GM21423 (cell line): Measurements from ENCODE around the gene RBCK1.
"Not testable (repeated sequence)": the region's sequence is repeated elsewhere in the genome, so short reads cannot be mapped to it uniquely, and the experiment has no call there.

Experiments
- ATAC-seq: cut with Tn5 transposase; IDR thresholded peaks from one replicate; pipeline ENCODE4 v1.9.1; 2021; ENCODE audit warnings: mild to moderate bottlenecking, moderate library complexity; ENCODE audit not compliant: unreplicated experiment

The RBCK1 gene

GRCh38 chr20:375265-375889, 32.7 kb upstream of the RBCK1 start:
- no peak for ATAC-seq

DNA sequence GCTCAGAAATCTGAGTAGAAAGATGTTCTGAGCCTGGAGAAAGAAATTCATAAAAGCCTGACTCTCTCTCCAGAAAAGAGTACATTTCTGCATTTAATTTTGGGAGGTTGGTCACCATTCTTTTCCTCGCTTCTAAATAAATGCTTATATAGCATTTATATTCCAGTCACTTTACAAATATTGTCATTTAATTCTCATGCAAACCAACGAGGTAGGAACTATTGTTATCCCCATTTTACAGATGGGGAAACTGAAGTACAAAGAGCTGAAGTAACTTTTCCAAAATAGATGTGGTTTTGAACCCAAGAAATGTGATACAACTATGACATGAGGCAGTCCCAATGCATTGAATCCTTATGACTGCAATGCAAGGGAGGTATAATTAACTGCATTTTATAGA, 32.0 kb upstream of the RBCK1 start:
- no peak for ATAC-seq

- no peak for ATAC-seq
Observed at GRCh38 chr20:376750-377149, 31.3 kb upstream of the RBCK1 start.

DNA sequence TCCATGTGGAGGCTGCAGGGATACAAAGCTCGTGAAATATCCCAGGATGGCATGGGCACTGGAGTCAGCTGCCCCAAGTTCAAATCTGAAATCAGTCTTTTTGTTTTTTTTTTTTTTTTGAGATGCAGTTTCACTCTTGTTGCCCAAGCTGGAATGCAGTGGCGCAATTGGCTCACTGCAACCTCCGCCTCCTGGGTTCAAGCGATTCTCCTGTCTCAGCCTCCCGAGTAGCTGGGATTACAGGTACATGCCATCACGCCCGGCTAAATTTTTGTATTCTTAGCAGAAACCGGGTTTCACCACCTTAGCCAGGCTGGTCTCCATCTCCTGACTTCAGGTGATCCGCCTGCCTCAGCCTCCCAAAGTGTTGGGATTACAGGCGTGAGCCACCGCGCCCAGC, 30.5 kb upstream of the RBCK1 start:
- not testable (repeated sequence) for ATAC-seq

GRCh38 chr20:378961-379336, 29.1 kb upstream of the RBCK1 start:
- no peak for ATAC-seq

DNA sequence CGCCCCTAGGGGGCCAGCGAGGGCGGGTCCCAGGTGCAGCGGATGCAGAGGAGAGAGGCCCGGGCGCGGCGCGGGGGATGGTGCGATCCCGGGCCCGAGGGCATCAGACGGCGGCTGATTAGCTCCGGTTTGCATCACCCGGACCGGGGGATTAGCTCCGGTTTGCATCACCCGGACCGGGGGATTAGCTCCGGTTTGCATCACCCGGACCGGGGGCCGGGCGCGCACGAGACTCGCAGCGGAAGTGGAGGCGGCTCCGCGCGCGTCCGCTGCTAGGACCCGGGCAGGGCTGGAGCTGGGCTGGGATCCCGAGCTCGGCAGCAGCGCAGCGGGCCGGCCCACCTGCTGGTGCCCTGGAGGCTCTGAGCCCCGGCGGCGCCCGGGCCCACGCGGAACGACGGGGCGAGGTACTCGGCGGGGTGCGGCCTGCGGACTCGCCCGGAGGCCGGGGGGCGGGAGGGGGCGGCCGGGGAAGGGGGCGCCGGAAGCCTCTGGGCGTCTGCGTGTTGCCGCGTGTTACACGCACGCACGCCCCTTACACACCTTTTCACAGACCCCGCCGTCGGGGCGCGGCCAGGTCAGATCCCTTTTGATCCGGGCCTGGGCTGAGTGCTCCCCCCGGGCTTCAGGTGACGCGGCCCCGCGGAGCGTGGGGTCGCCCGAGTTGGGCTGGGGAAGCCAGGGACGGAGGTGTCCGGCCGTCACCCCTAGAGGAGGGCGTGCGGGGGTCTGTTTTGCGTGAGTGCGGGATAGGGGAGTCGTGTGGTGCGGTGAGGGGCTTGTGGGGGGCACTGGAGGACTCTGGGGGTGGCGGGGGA, 27.1 kb upstream of the RBCK1 start:
- peak; percentile 58 for ATAC-seq

- peak; percentile 53 for ATAC-seq
Observed at GRCh38 chr20:381581-382290, 26.4 kb upstream of the RBCK1 start.

DNA sequence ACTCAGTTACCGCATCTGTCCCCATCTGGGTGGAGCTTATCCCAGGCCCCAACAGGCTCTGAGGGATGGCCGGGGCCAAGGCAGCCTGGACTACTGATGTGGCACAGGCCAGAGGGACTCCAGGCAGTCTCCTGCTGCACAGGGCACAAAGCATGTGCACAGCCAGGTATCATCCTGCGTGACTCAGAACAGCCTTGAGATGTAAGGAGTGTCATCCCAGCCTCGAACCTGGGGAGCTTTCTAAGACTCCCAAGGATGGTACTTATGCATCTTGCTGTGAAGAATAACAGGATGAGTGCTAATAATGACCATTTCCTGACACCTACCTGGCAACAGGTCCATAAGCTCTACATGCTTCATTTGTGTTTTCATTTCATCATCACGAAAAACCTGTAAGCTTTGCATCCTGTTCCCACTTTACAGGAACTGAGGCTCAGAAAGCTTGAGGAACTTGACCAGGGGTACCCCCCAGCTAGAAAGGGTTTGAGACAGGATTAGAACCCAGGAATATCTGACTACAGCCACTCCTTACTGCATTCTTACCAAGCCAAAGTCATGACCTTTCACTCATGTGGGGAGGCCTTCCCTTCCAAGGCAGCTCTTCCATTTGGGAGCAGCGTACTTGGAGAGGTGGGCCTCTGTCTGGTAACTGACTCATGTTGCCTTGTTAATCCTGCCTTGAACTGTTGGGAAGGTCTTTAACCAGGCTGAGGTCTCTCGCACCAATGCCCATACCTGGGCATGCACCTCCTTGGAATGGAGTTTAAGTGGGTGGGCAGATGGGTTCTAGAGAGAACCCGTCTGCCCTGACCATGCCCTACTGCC, 25.6 kb upstream of the RBCK1 start:
- peak; percentile 3 for ATAC-seq

DNA sequence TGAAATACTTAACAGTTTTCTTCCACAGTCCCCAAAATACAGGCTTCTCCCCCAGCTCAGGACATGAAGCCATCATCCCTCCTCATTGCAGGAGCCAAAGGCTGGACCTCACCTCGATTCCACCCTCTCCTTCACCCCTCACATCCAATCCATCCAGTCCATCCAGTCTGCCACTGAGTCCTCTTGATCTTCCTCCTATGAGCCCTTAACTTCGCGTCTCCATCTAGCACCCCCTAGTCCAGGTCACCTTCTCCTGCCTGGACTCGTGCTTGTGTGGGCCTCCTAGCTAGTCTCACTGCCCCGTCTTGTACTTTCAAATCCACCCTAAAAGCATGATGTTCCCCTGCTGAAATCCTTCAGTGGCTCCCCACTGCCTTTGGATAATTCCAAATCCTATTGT, 24.2 kb upstream of the RBCK1 start:
- ATAC-seq: no peak

DNA sequence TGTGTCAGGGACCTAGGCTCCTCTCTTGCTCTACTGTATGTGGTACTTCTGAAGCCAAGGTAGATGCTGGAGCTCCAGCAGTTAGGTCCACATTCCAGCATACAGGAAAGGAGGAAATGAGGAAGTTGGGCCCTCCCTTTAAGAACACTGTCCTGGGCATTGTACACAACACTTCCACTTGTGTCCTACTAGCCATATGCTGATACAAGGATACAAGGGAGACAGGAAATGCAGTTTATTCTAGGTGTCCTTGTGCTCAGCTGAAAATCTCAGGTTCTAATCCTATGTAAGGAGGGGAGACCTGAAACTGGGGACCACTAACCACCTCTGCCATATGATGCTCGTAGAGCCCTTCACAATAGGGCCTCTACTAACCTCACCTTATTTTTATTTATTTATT, 23.4 kb upstream of the RBCK1 start:
- ATAC-seq: no peak

- ATAC-seq: no peak
Observed at GRCh38 chr20:385448-385847, 22.7 kb upstream of the RBCK1 start.

DNA sequence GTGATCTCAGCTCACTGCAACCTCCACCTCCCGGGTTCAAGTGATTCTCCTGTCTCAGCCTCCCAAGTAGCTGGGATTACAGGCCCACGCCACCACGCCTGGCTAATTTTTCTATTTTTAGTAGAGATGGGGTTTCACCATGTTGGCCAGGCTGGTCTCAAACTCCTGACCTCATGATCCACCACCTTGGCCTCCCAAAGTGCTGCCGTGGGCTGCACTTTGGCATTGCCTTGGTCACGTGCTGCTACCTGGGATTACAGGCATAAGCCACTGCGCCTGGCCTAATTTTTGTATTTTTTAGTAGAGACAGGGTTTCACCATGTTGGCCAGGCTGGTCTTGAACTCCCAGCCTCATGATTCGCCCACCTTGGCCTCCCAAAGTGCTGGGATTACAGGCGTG, 21.5 kb upstream of the RBCK1 start:
- ATAC-seq: not testable (repeated sequence)

- no peak for ATAC-seq
Observed at GRCh38 chr20:387520-387919, 20.6 kb upstream of the RBCK1 start.

DNA sequence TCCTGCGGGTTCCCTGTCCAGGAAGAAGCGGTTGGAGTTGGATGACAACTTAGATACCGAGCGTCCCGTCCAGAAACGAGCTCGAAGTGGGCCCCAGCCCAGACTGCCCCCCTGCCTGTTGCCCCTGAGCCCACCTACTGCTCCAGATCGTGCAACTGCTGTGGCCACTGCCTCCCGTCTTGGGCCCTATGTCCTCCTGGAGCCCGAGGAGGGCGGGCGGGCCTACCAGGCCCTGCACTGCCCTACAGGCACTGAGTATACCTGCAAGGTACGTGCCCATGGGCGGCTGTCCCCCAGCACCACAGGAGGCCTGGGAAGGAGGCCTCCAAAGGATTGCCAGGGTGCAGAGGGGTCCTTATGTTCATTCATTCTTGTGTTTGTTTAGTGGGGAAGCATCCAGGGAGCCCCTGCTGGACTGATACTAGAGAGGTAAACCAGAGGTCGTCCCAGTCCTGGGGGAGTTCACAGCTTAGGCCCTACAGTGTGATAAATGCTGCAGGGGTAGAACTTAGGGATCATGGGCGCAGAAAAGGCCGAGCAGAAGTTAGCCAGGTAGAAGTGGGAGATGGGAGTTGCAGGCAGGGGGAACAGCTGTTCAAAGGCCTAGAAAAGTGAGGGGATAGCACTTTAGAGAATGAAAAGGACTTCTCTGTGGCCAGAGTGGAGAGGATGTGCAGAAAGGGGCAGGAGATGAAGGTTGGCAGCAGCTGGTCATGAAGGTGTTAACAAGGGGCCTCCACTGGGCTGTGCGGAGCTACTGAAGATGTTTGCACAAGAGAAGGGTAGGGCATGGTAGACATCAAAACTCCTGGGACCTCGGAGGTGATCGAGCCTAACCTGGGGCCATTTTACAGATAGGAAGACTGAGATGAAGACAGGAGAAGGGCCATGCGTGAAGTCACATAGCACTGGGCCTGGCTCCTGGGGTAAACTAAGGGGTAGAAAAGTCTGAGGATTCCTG, 19.8 kb upstream of the RBCK1 start:
- ATAC-seq: no peak

- ATAC-seq: no peak
Observed at GRCh38 chr20:389220-389619, 18.9 kb upstream of the RBCK1 start.

GRCh38 chr20:391041-391711, 16.9 kb upstream of the RBCK1 start:
- no peak for ATAC-seq

GRCh38 chr20:393296-393695, 14.8 kb upstream of the RBCK1 start:
- ATAC-seq: not testable (repeated sequence)

DNA sequence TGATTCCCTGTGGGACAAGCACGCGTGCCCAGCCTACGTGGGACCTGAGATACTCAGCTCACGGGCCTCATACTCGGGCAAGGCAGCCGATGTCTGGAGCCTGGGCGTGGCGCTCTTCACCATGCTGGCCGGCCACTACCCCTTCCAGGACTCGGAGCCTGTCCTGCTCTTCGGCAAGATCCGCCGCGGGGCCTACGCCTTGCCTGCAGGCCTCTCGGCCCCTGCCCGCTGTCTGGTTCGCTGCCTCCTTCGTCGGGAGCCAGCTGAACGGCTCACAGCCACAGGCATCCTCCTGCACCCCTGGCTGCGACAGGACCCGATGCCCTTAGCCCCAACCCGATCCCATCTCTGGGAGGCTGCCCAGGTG, 11.9 kb upstream of the RBCK1 start:
- ATAC-seq: no peak

GRCh38 chr20:396619-397431, 11.3 kb upstream of the RBCK1 start:
- ATAC-seq: no peak
